ENCODE results near the gene CRELD1. TPM values are rescaled to one million over a fixed set of nuclear protein-coding genes. Genes with fewer than 3 reads are reported as not detected.
"Not testable (repeated sequence)": the region's sequence is repeated elsewhere in the genome, so short reads cannot be mapped to it uniquely, and the experiment has no call there.

The CRELD1 gene
- total RNA-seq, 2 donors from 2014 or later: 14.2 to 36.7 TPM

DNA sequence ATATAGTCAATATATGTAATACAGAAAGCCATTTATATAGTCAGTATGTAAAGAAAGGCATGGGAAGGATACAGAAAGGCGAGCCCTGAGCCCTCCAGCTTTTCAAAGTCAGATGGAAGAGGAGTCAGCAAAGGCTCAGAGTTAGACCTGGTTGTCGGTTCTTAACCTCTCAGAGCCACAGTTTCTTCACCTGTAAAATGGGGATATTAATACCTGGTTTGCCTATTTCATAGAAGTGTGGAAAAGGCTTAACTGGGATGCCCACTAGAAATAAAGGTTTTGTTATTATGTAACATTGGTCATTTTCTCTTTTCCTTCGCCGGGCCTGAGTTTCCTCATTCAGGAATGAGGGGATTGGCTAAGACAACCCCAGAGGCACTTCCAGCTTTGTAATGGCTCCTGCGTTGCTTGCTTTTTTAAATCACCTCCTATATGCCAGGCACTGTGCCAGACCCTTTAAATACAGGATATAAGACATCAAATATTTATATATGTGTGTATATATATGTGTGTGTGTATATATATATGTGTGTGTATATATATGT lies 2.4 kb downstream of the CRELD1 start:
- no peak overlapping the region for H3K27ac Mint-ChIP-seq
- H3K4me1 Mint-ChIP-seq: peaks cover 19% of the 10 kb centered on the region
- peaks cover 48% of the 10 kb centered on the region for H3K36me3 Mint-ChIP-seq (ENCODE audit: low read depth)
- H3K4me3 Mint-ChIP-seq: peak overlapping the region; percentile 98
- H3K9me3 Mint-ChIP-seq: no peaks in the 10 kb centered on the region
- no peaks in the 10 kb centered on the region for H3K27me3 Mint-ChIP-seq
- ATAC-seq (replicated peaks): no peak

DNA sequence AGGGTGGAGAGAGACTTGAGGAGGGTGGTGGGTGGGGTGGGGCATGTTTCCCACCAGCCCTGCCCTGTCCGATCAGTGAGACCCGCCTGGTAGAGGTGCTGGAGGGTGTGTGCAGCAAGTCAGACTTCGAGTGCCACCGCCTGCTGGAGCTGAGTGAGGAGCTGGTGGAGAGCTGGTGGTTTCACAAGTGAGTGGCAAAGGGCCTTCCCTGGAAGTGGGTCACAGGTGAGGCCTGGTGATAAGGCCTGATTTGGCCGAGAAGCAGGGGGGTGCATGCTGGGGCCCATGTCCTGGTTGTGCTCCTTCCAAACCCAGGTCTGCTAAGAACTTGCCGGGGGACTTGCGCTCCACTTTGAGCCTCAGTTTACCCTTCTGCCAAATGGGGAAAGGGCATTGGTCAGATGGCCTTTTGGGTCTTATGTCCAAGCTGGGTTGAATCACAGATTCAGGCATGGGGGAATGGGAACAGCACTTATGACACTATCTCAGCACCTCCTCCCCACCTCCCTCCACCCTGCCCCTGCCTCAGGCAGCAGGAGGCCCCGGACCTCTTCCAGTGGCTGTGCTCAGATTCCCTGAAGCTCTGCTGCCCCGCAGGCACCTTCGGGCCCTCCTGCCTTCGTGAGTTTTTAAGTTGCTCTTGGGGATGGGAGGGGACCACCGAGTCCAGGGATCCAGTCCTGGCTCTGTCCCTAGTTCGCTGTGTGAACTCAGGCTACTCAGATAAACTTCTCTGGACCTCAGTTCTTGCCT lies 4.0 kb downstream of the CRELD1 start:
- ATAC-seq (replicated peaks): no peak
- Mint-ChIP-seq H3K27me3 (no peaks in the 10 kb centered on the region), H3K27ac (no peak overlapping the region), H3K4me3 (no peak overlapping the region), H3K36me3 (ENCODE audit: low read depth) (peaks cover 61% of the 10 kb centered on the region), H3K9me3 (no peaks in the 10 kb centered on the region), H3K4me1 (peaks cover 19% of the 10 kb centered on the region)

DNA sequence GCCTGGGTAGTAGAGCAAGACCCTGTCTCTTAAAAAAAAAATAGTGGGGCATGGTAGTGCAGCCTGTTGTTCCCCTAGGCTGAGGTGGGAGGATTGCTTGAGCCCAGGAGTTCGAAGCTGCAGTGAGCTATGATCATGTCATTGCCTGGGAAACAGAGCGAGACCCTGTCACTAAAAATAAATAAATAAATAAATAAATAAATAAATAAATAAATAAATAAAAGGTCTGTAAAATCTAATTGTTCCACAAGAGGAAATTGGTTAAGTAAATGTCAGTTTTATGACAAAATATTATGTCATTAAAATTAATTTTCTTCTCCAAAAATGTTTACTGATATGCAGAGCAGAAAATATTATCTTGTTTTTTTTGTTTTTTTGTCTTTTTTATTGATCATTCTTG lies 5.3 kb downstream of the CRELD1 start:
- no peak overlapping the region for H3K4me3 Mint-ChIP-seq
- H3K27ac Mint-ChIP-seq: no peak overlapping the region
- H3K36me3 Mint-ChIP-seq (ENCODE audit: low read depth): peaks cover 62% of the 10 kb centered on the region
- H3K4me1 Mint-ChIP-seq: peaks cover 19% of the 10 kb centered on the region
- no peaks in the 10 kb centered on the region for H3K27me3 Mint-ChIP-seq
- no peak for ATAC-seq (replicated peaks)
- H3K9me3 Mint-ChIP-seq: no peaks in the 10 kb centered on the region

DNA sequence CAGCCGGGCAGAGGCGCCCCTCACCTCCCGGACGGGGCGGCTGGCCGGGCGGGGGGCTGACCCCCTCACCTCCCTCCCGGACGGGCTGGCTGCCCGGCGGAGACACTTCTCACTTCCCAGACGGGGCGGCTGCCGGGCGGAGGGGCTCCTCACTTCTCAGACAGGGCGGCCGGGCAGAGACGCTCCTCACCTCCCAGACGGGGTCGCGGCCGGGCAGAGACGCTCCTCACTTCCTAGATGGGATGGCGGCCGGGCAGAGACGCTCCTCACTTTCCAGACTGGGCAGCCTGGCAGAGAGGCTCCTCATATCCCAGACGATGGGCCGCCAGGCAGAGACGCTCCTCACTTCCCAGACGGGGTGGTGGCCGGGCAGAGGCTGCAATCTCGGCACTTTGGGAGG lies 6.3 kb downstream of the CRELD1 start:
- ATAC-seq (replicated peaks); H3K9me3 Mint-ChIP-seq; H3K4me3 Mint-ChIP-seq; H3K27me3 Mint-ChIP-seq; H3K27ac Mint-ChIP-seq: not testable (repeated sequence)
- Mint-ChIP-seq H3K4me1 (peaks cover 11% of the 10 kb centered on the region), H3K36me3 (ENCODE audit: low read depth) (peaks cover 57% of the 10 kb centered on the region)

DNA sequence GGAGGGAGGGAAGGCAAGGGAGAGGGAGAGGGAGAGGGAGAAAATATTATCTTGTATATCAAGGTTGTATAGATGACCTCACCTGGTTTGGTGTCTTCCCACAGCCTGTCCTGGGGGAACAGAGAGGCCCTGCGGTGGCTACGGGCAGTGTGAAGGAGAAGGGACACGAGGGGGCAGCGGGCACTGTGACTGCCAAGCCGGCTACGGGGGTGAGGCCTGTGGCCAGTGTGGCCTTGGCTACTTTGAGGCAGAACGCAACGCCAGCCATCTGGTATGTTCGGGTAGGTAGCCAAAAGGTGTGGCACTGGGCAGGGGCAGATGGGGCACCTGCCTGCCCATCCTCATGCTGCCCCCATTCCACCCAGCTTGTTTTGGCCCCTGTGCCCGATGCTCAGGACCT lies 7.1 kb downstream of the CRELD1 start:
- no peak overlapping the region for H3K27ac Mint-ChIP-seq
- H3K27me3 Mint-ChIP-seq: no peaks in the 10 kb centered on the region
- H3K9me3 Mint-ChIP-seq: no peaks in the 10 kb centered on the region
- ATAC-seq (replicated peaks): no peak
- H3K4me1 Mint-ChIP-seq: peaks cover 3% of the 10 kb centered on the region
- peaks cover 49% of the 10 kb centered on the region for H3K36me3 Mint-ChIP-seq (ENCODE audit: low read depth)
- H3K4me3 Mint-ChIP-seq: no peak overlapping the region

DNA sequence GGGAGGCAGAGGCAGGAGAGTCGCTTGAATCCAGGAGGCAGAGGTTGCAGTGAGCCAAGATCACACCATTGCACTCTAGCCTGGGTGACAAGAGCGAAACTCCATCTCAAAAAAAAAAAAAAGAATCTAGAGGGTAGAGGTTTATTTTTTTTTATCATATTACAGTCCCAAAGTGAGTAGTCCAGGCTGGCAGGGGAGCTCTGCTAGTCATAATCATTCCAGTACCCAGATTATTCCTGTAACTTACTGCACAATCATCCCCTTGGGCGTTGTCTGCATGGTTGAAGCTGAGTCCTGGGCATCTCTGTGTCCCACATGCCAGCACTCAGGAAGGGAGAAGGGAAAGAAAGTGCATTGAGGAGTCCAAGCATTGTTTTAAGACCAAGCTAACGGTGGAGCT lies 8.5 kb downstream of the CRELD1 start:
- Mint-ChIP-seq H3K4me1 (no peaks in the 10 kb centered on the region), H3K4me3 (no peak overlapping the region), H3K36me3 (ENCODE audit: low read depth) (peaks cover 38% of the 10 kb centered on the region), H3K27ac (no peak overlapping the region), H3K9me3 (no peaks in the 10 kb centered on the region), H3K27me3 (no peaks in the 10 kb centered on the region)
- no peak for ATAC-seq (replicated peaks)

DNA sequence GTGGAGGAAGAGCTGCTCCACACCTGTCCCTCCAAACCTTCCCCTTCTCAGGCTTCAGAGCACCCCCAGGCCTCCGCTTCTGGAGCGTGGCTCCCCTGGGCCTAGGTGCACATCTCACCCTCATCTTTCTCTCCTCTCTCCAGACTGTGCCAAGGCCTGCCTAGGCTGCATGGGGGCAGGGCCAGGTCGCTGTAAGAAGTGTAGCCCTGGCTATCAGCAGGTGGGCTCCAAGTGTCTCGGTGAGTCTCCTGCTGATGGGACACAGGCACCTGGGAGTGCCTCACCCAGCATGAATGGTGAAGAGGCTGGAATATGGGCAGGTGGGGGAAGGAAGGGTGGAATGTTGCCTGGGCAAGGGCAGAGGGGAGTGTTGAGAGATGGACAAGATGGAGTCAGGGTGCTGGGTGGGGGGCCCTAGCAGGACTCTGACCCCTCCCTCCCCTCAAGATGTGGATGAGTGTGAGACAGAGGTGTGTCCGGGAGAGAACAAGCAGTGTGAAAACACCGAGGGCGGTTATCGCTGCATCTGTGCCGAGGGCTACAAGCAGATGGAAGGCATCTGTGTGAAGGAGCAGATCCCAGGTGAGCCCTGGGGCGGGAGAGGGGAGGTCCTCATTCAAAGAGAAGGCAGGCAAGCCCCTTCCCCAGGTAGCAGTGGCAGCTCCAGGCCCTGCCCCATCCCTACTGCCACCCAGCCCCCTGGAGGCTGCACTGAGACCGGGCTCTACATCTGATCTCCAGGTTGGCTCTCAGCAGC lies 9.5 kb downstream of the CRELD1 start:
- Mint-ChIP-seq H3K4me3 (no peak overlapping the region), H3K27ac (no peak overlapping the region), H3K27me3 (no peaks in the 10 kb centered on the region), H3K9me3 (no peaks in the 10 kb centered on the region), H3K4me1 (no peaks in the 10 kb centered on the region), H3K36me3 (ENCODE audit: low read depth) (peaks cover 28% of the 10 kb centered on the region)
- ATAC-seq (replicated peaks): no peak

DNA sequence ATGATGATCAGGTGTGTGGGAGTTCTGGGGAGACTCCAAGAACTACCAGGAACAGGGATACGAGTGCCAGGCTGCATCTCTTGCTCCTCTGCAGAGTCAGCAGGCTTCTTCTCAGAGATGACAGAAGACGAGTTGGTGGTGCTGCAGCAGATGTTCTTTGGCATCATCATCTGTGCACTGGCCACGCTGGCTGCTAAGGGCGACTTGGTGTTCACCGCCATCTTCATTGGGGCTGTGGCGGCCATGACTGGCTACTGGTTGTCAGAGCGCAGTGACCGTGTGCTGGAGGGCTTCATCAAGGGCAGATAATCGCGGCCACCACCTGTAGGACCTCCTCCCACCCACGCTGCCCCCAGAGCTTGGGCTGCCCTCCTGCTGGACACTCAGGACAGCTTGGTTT lies 10.6 kb downstream of the CRELD1 start:
- Mint-ChIP-seq H3K36me3 (ENCODE audit: low read depth) (peaks cover 23% of the 10 kb centered on the region), H3K27me3 (no peaks in the 10 kb centered on the region), H3K4me1 (no peaks in the 10 kb centered on the region), H3K4me3 (no peak overlapping the region), H3K9me3 (no peaks in the 10 kb centered on the region), H3K27ac (no peak overlapping the region)
- no peak for ATAC-seq (replicated peaks)

DNA sequence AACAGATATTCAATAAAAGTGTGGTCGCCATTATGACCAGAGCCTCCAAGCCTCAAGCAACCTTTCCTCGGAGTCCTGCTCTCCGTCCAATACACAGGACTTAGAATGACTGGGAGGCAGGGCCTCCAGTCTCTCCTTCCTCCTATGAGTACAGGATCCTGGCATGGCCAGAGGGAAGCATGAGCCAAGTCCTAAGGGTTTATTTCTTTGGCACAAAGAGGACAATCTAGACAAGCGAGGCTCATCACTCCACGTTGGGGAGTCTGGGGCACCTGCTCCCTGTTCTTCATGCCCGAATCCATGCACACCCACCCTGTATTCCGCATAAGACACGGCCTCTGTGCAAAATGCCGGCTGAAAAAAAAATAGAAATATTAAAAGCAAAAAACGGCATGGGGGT lies 11.7 kb downstream of the CRELD1 start:
- no peak for ATAC-seq (replicated peaks)
- no peak overlapping the region for H3K27ac Mint-ChIP-seq
- H3K27me3 Mint-ChIP-seq: no peaks in the 10 kb centered on the region
- no peaks in the 10 kb centered on the region for H3K4me1 Mint-ChIP-seq
- H3K36me3 Mint-ChIP-seq (ENCODE audit: low read depth): peaks cover 23% of the 10 kb centered on the region
- H3K4me3 Mint-ChIP-seq: peak overlapping the region; percentile 5
- no peaks in the 10 kb centered on the region for H3K9me3 Mint-ChIP-seq

DNA sequence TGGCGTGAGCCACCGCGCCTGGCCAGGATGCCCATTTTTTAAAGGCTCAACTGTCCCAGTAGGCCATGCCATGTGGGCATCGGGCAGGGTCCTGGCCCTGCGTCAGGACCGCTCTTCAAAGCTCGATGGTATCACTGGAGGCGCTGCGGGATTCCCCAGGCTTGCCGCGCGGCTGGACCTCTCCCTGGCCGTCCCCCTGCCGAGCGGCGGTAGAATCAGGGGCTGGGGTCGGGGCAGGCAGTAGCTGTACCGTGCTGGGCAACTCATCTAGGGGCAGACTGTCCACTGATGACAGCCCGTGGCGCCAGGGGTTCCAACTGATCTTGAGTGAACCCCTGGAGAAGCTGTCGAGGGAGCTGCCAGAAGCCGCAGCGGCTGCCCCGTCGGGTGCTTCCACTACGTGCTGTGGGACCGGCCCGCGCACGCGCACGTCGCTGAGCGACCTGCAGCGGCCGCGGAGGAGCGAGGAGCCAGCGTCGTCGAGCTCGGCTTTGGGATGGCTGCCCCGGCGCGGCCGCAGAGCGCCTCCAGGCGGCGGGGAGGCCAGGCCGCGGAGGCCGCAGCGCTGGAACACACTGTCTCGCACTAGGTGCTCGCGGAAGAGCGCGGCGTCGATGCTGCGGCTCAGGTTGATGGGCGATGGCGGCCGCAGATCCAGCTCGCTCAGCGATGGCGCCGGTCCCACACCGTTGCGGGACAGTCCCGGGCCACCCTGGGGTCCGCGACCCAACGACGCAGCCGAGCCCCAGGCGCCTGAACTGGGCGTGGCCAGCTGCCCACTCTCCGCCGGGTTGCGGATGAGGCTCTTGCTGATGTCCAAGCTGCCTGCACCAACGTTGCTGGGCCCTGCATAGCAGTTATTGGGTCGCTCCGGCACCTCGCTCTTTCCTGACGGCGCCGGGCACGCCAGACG lies 12.7 kb downstream of the CRELD1 start:
- H3K4me1 Mint-ChIP-seq: peaks cover 5% of the 10 kb centered on the region
- no peaks in the 10 kb centered on the region for H3K9me3 Mint-ChIP-seq
- H3K27me3 Mint-ChIP-seq: no peaks in the 10 kb centered on the region
- peak overlapping the region; percentile 68 for H3K27ac Mint-ChIP-seq
- H3K36me3 Mint-ChIP-seq (ENCODE audit: low read depth): peaks cover 18% of the 10 kb centered on the region
- ATAC-seq (replicated peaks): peak; percentile 89
- H3K4me3 Mint-ChIP-seq: peak overlapping the region; percentile 76

DNA sequence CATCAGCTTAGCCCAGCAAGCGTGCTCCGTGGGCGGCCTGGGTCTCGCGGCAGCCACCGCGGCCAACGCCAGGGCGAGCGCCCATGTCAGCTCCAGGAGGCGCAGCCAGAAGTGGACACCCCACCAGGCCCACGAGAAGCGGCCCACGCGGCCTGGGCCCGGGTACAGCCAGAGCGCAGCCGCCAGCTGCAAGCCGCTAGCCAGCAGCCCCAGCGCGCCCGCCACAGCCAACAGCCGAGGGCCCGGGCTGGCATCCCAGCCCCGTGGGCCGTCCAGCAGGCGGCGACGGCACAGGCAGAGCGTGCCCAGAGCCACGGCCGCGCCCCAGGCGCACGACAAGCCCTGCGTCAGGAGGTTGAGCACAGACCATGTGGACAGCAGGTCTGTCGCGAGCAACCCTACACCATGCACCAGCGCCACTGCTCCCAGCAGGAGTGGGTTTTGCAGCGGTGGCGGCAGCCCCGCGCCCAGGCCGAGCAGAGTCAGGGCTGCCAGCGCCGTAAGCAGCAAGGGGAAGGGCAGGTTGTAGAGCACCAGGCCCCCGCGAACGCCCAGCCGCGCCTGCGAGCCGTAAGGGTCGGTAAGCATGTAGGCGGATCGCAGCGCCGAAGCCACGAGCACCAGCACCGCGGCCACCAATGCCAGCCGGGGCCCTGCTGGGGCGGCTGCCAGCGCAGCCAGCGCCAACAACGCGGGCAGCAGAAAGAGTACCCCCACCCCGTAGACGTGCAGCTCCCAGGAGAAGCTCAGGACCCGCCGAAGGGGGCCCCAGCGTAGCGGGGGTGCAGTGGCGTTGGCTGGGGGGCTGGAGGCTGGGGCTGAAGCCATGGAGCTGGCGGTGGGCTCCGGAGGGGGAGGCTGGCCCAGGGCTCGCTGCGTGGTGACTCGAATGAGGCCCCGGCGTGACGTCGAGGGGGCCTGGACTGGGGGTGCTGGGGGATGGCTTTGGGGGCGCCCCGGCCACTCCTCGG lies 13.7 kb downstream of the CRELD1 start:
- H3K27me3 Mint-ChIP-seq: no peaks in the 10 kb centered on the region
- peaks cover 5% of the 10 kb centered on the region for H3K4me1 Mint-ChIP-seq
- no peaks in the 10 kb centered on the region for H3K9me3 Mint-ChIP-seq
- no peak overlapping the region for H3K27ac Mint-ChIP-seq
- peaks cover 11% of the 10 kb centered on the region for H3K36me3 Mint-ChIP-seq (ENCODE audit: low read depth)
- ATAC-seq (replicated peaks): no peak
- H3K4me3 Mint-ChIP-seq: no peak overlapping the region

DNA sequence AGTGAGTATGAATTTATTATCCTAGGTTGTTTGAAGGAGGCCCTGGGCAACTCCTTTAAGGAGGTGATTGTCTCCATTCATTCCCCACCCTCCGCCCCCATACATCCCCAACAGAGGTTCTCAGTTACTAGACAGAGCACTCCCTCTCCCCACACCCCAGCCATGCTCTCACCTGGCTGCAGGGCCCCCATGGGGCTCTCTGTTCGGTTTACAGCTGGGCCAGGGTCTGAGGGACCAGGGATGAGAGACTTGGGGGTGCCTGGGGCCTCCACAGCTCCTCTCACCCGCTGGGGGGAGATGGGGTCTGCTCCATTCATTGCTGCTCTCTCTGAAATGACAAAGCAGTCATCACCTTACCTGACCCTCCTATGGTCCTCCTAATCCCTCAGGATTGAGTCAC lies 15.0 kb downstream of the CRELD1 start:
- Mint-ChIP-seq H3K4me1 (peaks cover 5% of the 10 kb centered on the region), H3K27ac (no peak overlapping the region), H3K9me3 (no peaks in the 10 kb centered on the region), H3K36me3 (ENCODE audit: low read depth) (no peaks in the 10 kb centered on the region), H3K27me3 (no peaks in the 10 kb centered on the region), H3K4me3 (no peak overlapping the region)
- ATAC-seq (replicated peaks): no peak

DNA sequence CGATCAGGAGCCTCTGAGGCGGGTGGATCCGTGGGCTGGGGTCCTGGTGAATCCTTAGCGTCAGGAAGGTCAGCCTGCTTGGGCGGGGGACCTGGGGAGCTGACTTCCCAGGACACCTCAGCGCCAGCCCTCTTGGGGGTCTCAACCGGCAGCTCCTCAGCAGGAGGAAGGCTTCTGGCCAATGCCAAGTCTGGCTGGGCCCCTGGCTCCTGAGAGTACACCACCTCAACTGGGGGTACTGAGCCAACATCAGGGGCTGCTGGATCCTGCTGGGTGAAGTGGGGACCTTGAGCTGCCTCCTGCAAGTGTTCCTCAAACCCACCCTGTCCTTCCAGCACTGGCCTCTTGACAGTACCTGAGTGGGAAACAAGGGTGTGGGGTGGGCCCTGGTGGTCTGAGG lies 15.5 kb downstream of the CRELD1 start:
- no peak for ATAC-seq (replicated peaks)
- Mint-ChIP-seq H3K9me3 (no peaks in the 10 kb centered on the region), H3K4me1 (peaks cover 5% of the 10 kb centered on the region), H3K27ac (no peak overlapping the region), H3K4me3 (no peak overlapping the region), H3K27me3 (no peaks in the 10 kb centered on the region), H3K36me3 (ENCODE audit: low read depth) (no peaks in the 10 kb centered on the region)
